Gastroesophageal sphincter (tissue), 3 donors: ENCODE data around the gene RMND5A.

ENCODE experiments used
- CTCF ChIP-seq, 4 experiments: fragments of 200-600 bp in 2 of 4; fragments of 450-650 bp in 2 of 4; sonication (generic) in 1 of 4; IDR thresholded peaks; one replicate each; pipeline ENCODE4 v1.5.1; 2017 to 2019; ENCODE audit warnings: antibody characterized with exemption in 4 of 4, mild to moderate bottlenecking in 2 of 4, moderate library complexity in 2 of 4
- POLR2AphosphoS5 ChIP-seq: sonication (generic); formaldehyde crosslinking; IDR thresholded peaks from one replicate; pipeline ENCODE4 v1.6.1; 2017; ENCODE audit warnings: antibody characterized with exemption

- TF ChIP-seq CTCF (IDR thresholded peaks at IDR 0.05) (no peak), POLR2AphosphoS5 (no peak)
Measured at GRCh38 chr2:86787736-86788135, 67.6 kb downstream of the RMND5A start.
